Left kidney (tissue), 2 donors: ENCODE measurements around the gene PARVB. TPM values are rescaled to one million over a fixed set of nuclear protein-coding genes. Genes with fewer than 3 reads are reported as not detected.

Source experiments
- DNase-seq: peaks from one replicate; pipeline ENCODE4 v3.0.0-alpha.2; 2013
- polyA plus RNA-seq: library from polyadenylated mRNA; unstranded; fragments of 120-200 nt; gene quantifications from one replicate; pipeline ENCODE4 v1.2.1, GENCODE V29; 2013; ENCODE audit not compliant: insufficient read length

Gene PARVB
- polyA plus RNA-seq, 1 donor, result 17.9 TPM

DNA sequence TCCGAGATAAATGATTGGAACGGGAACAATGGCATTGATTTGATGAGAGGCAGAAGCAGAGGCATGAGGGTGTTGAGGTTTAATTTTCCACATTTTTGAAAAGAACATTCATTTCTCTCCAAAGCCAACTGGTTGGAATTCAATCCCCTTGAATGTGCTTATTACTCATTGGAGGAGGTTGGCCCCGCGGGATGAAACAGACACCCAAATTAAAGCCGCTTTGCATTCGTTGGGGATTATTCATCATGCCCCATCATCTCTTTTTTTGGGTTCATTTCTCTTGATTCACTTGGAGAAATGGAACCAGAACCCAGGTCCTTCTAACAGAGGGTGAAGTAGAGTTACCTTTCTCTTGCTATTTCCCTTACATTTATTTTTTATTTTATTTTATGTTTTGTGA is 109.1 kb downstream of the PARVB start:
- no peak for DNase-seq

DNA sequence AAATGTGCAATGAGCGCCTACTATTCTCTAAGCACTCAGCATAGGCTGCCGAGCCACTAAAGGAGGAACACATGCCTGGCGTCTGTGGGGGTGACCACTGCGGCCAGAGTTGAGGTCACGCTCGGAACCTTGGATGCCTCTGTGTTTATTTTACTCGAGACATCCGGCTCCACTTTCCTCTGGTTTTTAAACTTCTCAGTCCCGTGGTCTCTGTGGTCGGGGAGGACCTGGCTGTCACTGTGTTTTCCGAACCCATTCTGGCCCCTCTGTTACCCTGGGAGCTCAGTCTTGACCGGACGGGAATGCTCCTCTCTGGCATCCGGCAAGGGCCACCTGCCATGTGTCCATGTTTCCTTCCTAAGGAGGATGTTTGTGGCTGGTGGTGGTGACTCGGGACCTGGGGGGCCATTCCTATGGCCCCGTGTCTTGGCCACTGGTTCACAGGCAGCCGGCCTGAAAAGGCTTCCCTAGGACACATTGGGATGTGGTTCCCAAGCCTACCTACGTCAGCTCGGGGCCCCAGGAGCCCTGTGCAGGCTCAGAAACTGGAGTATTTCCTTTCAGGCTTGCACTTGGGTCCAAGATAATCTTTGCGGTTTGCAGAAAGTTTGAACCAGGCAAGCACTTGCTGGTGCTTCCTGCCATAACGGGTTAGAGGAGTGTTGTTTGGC is 109.9 kb downstream of the PARVB start:
- DNase-seq, result no peak

DNA sequence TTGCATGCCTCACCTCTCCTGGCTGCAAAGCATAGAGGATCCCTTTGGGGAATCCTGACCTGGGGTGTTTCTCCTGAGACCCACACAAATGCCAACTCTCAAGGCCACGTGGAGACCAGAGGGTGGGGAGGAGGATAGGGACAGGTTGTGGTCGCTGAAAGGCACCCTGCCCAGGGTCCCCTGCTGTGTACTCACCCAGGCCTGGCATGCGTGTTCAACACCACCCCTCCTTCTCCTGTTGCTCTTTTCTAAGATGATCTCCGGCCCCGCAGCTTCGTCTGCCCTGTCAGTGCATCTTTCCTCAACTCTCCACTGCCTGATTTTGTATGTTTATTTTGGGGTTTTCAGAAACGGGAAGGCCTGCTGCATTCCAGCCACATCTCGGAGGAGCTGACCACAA is 112.0 kb downstream of the PARVB start:
- DNase-seq, result no peak

DNA sequence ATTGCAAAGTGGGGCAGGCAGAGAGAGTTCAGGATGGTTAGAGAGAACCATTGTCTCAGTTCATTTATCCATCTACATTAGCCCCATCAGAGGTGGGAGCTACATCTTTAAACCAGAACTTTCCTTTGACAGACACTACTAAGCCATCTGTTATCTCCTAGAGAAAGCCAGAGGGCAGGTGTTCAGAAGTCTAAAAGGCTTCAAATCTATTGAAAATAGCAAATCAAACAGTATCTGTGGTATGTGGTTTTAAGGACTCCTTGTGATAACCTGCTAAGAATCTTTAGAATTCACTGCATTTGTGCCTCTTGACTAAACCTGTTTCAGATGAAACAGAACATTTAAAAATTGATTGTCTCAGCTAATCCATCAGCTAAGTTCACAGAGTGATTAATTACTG is 112.7 kb downstream of the PARVB start:
- DNase-seq, result no peak

DNA sequence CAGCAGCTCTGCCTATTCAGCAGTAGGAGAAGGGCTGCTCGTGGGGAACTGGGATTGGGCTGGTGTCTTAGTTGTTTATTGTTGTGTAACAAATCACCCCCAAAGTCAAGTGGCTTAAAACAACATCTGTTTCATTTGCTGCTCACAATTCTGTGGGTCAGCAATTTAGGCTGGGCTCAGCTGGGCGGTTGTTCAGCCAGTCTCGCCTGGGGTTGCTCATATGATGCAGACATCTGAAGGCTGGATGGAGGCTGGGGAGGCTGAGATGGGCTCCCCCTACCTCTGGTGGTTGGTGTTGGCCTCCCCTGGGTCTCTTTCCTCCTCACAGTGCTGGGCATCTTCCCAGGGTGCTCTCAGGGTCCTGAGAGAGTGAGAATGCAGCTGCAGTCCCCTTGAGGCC is 113.3 kb downstream of the PARVB start:
- DNase-seq, result no peak

DNA sequence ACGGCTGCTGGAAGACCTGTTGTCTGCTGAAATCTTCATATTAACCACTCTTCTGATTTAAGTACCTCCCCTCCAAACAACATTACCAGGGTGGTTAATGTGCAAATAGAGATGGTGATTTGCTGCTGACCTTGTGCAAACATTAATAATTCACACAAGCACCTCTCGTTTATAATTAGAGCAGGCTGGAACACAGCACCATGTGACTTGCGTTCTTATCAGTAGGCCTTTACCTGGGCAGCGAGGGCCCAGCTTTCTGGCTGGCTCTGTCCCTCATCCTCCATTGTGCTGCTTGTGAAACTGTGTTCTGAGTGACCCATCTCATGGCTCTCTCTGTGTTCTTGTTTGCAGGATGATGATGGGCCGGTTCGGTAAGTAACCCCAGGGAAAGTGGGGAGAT is 115.7 kb downstream of the PARVB start:
- DNase-seq, result no peak

DNA sequence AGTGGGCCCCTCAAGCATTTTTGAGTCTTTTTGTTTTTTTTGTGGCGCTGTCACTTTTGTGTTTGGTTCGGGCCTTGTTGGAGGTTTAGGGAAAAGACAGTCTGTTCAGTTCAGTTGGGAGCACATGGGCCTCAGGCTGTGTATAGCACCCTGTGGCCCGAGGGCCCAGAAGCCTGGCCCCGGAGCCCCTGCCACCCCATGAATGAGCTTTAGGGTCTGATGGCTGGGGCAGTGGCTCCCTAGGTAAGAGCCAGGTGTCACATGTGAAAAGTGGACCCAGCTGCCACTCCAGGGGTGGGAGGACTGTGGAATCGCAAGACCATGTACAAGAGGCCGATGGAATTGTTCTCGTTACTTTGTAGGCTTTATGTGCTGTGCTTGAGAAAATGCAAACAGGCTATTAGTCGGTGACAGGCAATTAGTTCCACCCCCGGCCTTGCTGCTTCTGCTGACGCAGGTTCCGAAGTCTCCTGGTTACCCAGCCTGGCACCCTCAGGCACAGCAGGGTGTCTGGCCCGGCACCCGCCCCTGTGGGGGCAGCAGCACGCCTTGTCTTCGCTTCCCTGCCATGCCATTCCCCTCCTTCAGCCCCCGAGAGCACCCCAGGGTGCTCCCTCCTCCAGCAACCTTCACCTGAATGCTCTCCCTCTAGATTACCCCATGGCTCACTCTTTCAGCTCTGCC is 118.5 kb downstream of the PARVB start:
- no peak for DNase-seq

DNA sequence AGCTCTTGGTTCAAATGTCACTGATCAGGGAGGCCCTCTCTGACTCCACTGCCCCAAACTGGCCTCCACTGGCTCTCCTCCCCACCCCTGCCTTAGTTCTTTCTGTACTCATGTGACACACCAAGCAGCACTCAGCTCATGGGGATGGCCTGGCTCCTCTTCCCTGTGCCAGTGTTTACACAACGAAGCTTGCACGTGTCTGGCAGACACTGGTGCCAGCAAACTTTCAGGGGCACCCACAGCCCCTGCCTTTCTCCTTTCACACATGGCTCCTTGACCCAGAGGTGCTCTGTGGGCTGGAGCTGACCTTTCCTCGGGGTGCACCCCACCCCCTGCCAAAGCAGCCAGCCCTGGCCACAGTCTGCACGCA is 119.0 kb downstream of the PARVB start:
- DNase-seq, result no peak

DNA sequence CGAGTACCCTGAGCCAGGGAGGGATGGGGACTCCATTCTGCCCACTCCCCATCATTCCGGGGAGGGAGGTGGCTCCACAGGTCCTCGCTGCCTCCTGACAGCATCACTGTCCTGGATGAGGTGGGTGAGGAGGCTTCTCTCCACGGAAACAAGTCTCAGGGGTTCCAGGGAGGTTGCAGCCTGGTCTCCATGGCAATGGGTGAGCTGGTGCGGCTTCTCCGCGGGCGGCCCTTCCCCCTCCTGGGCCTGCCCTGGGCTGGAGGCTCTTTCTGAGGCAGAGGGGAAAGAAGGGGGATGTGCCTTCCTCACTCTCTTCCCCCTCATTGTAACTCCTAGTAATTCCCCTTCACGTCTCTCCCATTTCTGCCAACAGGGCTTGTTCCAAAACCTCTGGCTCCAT is 119.5 kb downstream of the PARVB start:
- no peak for DNase-seq

DNA sequence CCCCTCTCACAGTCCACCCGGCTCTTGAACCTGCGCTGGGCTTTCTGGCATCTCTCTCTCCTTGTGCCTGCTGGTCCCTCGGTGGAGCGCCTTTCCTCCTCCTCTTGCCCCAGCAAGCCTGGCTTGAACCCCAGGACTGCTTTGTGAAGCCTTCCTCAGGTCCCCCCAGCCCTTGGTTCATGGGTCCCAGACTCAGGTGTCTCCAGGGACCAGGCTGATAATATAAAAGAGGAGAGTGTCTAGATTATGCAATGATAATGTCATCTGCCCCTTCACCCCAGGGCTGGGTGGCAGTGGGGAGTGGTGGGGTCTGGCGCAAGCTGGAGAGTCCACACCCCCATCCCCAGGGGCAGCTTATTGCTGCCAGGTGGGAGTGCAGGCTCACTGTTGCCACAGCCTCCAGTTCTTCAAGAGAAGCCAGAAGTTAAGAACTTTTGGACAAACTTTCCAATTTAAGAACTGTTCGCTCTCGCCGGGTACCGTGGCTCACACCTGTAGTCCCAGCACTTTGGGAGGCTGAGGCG is 120.0 kb downstream of the PARVB start:
- no peak for DNase-seq

DNA sequence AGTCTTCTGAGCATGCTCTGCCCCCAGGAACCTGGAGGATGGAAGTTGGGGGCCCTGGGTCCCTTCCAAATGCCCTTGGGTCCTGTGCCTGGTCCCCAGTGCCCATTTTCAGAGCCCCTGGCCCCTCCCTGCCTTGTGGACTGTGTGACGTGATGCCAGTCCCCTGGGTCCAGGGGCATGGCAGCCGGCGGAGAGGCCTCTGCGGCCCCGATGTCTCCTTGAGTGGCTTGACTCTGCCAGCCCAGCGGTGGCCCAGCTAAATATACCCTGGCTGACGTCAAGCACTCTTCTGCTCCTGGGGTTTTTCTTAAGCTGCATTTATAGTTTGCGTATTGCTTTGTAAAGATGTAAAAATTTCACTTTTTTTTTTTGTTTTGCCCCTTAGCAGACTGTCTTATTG is 121.4 kb downstream of the PARVB start:
- DNase-seq, result no peak

DNA sequence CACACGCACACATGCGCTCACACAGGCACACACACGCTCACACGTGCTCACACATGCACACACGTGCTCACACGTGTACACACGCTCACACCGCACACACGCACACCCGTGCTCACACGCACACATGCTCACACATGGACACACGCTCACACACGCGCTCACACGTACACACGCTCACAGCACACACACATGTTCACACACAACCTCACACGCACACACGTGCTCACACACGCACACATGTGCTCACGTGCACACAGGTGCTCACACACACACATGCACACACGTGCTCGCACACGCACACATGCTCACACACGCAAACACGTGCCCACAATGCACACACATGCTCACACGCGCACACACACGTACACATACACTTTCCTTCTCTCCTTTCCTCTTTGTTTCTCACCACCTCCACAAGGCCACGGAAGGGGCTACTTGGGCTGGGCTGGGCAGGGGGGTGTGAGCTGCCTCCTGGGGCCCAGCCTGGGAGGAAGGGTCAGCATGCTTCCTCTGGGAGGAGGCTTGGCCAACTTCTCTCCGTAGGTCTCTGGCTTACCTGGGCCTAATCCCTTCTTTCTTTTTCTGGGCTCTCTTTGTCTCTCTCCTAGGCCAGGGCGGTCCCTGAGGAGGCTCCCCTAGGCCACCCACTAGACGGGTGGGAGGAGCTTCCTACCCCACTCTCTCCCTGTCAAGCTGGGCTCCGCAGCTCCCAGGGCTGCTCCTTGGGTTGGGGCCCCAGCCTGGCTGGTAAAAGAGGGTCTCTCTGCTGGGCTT is 122.2 kb downstream of the PARVB start:
- DNase-seq, result no peak

DNA sequence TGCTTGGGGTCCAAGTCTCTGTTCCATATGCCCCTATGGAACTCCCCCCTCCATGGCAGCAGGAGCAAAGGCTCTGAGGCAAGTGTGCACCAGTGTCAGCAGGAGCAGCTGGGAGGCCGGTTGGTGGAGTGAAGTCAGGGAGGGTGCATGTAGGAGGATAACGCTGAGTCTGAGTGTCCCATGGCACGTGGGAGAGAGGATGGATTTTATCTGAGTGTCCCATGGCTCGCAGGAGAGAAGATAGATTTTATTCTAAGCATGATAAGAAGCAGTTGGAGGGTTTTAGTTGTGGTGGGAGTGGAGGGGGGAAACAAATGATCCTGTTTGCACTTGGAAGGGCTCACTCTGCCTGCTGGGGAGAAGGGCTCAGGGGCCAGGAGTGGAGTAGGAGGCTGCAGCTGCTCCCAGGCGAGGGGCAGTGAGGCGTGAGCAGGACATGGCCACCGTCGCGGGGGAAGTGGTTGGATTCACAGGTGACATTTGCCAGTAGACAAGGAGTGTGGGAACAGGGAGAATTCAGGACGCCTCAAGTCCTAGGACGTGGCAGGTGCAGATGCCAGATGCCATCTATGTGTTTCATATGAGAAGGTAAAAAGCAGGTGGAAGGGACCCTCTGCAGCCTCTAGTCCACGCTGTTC is 123.0 kb downstream of the PARVB start:
- no peak for DNase-seq

DNA sequence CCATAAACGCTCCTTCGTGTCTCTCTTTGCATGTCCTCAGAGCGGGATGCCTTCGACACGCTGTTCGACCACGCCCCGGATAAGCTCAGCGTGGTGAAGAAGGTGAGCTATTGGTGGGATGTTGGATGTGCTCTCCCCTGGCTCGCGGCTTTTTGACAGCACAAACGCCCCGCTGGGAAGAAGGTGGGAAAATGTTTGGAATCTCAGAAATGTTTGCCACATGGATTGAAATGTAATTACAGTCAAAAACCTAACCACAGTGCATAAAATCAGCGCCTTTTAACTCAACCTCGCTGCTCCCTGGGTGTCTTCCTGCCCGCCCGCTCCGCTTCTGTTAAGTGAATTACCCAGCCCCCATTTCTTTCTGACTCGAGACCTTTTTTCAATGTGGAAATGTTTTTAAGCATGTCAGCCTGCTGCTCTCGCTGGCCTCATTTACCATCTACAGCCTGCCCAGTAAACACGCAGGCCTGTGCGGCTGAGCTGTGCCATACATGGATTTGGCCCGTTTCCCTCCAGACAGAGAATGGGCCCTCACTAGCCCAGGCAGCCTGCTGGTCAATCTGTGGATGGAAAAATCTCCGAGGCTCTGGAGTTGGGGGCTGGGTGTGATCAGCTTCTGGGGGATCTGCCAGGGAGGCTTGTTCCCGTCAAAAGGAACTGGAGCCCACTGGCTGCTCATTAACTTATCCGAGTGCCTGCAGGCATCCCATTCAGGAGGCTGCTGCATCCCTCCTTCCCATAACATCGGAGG is 123.9 kb downstream of the PARVB start:
- DNase-seq, result no peak

DNA sequence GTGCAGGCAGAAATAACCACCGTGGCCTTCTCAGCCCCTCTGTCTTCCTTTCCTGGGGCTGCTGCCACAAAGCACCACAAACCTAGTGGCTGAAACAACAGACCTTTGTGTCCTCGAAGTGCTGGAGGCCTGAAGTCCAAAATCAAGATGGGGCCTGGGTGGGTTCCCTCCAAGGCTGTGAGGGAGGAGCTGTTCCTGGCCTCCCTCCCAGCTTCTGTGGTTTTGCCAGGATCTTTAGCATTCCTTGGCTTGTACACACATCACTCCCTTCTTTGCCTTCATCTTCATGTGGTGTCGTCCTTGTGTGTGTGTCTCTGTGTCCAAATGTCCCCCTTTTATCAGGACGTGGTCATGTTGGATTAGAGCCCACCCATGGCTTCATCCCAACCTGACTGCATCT is 127.6 kb downstream of the PARVB start:
- no peak for DNase-seq

DNA sequence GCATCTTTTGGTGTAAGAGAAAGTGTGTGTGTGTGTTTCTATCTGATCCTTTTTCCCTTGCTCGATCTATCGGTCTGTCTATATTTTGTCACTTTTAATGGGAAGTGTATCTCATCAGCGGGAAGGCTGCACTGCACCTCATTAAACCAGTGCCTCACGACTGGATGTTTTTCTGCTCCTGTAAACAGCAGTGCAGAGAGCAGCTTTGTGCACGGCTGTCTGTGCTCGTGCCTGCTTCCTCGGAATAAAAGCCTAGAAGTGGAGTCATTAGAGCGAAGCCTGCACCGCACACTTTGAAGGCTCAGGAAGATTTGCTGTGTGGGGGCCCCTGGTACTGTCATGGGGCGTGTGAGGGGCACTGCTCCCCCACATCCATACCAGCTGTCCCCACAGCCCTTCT is 129.6 kb downstream of the PARVB start:
- no peak for DNase-seq

DNA sequence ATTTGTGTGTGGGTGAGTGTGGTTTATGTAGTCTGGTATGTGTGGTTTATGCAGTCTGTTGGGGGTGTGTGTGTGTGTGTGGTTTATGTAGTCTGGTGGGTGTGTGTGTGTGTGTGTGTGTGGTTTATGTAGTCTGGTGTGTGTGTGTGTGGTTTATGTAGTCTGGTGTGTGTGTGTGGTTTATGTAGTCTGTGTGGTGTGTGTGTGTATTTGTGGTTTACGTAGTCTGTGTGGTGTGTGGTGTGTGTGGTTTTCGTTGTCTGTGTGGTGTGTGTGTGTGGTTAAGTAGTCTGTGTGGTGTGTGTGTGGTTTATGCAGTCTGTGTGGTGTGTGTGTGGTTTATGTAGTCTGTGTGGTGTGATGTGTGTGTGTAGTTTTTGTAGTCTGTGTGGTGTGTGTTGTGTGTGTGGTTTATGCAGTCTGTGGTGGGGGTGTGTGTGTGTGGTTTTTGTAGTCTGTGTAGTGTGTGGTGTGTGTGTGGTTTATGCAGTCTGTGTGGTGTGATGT is 130.4 kb downstream of the PARVB start:
- DNase-seq, result no peak

DNA sequence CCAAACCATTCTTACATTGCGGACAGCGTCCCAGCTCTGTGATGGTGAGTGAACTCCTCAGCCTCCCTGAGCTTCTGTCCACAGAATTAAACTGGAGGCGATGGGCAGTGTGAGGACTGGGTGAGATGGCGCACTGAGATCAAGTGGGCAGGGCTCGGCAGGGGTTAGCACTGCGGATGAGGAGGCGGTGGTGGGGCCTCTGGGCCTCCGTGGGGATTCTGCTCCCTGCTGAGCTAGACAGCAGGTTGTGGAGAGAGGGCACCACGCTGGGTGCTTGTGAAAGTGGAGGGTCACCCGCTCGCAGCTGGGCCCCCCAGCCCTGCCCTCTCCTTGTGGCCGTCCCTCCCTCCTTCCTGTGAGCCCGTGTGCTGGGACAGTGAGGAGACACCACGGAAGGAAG is 131.0 kb downstream of the PARVB start:
- DNase-seq, result no peak

DNA sequence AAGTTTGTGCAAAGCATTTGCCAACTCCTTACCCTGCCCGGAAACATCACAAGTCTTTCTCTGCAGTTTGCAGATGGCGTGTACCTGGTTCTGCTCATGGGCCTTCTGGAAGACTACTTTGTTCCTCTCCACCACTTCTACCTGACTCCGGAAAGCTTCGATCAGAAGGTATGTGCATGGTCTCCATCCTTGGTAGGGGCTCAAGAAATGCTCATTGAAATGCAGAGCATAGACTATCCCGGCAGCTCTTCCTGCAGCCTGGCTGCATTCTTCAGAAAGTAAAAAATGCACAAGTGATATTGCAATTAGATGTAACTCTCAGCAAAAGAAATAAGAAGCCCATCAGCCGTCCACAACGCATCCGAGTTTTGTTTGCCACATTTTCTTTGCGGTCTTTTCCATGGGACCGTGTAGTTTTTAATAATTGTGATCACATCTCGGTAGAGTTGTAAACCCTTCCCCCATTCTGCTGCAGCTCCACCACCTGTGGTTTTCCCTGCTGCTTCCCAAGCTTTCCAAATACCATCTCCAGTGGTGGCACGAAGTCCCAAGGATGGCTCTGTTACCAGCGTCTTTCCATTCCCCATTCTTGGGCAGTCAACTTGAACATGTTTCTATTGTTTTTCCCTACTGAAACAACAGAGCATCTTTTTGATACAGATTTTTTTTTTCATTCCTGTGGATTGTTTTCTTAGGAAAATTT is 134.0 kb downstream of the PARVB start:
- DNase-seq, result no peak

DNA sequence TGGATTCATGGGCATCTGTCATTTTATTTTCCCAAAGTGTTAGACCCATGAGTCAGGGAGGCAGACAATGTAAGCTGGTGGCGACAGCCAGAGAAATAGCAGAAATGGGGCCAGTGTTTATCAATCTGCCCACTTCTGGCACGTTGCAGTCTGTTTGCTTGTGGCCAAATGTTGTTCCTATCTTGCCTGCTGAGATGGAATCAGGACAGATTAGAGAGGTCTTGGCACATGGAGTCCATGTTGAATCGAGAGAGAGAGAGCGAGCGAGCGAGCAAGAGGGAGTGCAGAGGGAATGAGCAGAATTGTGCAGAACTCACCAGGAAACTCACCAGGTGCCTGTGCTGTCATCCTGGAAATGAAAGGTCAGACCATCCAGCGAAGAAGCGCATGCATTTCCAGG is 134.7 kb downstream of the PARVB start:
- no peak for DNase-seq

DNA sequence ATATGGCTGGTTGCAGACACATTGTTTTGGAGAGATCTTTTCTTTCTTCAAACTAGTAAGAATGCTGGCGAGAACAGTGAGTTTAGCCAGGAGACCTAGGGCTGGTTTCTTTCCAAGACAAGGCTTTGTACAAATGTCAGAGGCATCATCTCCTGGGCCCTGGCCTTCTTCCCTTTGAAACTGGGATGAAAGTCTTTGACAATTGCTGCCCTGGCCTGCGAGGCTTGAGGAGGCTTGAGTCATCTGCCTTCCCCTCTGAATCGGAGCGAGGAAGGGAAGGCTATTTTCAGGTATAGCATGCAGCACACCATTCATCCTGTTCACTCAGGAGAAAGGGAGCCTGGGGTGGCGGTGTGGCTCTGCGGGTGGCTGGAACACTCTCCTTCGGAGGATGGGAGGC is 135.1 kb downstream of the PARVB start:
- no peak for DNase-seq
